Smooth muscle cell (in vitro differentiated cells): ENCODE results near the gene PRDX2. TPM values are rescaled to one million over a fixed set of nuclear protein-coding genes. Genes with fewer than 3 reads are reported as not detected.
A peak's percentile ranks its signal among the peaks of the same experiment; 100 is the strongest.

ENCODE experiments used
- DNase-seq: peaks from one replicate; lab custom pipeline; 2025; ENCODE audit not compliant: unreplicated experiment; lab: John Stamatoyannopoulos, UW
- H2AFZ ChIP-seq: fragments of 200-600 bp; sonication (generic); 2 replicates; pipeline ENCODE4 v1.6.0; 2016; ENCODE audit warnings: antibody characterized with exemption, low read depth, mild to moderate bottlenecking
- H3F3A ChIP-seq: fragments of 200-600 bp; sonication (generic); 2 replicates; pipeline ENCODE4 v1.6.0; 2017; ENCODE audit warnings: antibody characterized with exemption, low read depth
- H3K27ac ChIP-seq: fragments of 200-600 bp; sonication (generic); 2 replicates; pipeline ENCODE4 v1.5.1; 2016; ENCODE audit warnings: low read depth, mild to moderate bottlenecking
- H3K27me3 ChIP-seq: fragments of 200-600 bp; sonication (generic); 2 replicates; pipeline ENCODE4 v1.6.1; 2016; ENCODE audit warnings: low read depth, mild to moderate bottlenecking
- H3K36me3 ChIP-seq: fragments of 200-600 bp; sonication (generic); 2 replicates; pipeline ENCODE4 v1.5.1; 2016; ENCODE audit warnings: low read depth
- H3K4me1 ChIP-seq: fragments of 200-600 bp; sonication (generic); 2 replicates; pipeline ENCODE4 v1.5.1; 2016; ENCODE audit warnings: low read depth
- H3K4me2 ChIP-seq: fragments of 200-600 bp; sonication (generic); 2 replicates; pipeline ENCODE4 v1.6.0; 2016; ENCODE audit warnings: mild to moderate bottlenecking
- H3K4me3 ChIP-seq: fragments of 200-600 bp; sonication (generic); 2 replicates; pipeline ENCODE4 v1.5.1; 2016; ENCODE audit warnings: mild to moderate bottlenecking
- H3K79me2 ChIP-seq: fragments of 200-600 bp; sonication (generic); 2 replicates; pipeline ENCODE4 v1.6.0; 2016; ENCODE audit warnings: low read depth, mild to moderate bottlenecking
- H3K9ac ChIP-seq: fragments of 200-600 bp; sonication (generic); 2 replicates; pipeline ENCODE4 v1.6.0; 2016; ENCODE audit warnings: low read depth
- H3K9me3 ChIP-seq: fragments of 200-600 bp; sonication (generic); replicated peaks from 2 replicates; pipeline ENCODE4 v1.5.1; 2016; ENCODE audit warnings: low read depth
- H4K20me1 ChIP-seq: fragments of 200-600 bp; sonication (generic); 2 replicates; pipeline ENCODE4 v1.6.0; 2016; ENCODE audit warnings: low read depth
- WGBS: methylation state at CpG from one replicate; pipeline ENCODE4 v1.1.7; 2016; ENCODE audit warnings: low lambda C conversion rate; 5-methylcytosine and 5-hydroxymethylcytosine counted together
- polyA plus RNA-seq: library from polyadenylated mRNA; unstranded; fragments of >200 nt; fragmentation: Nextera tagmentation; extraction: Ambion mirVana; gene quantifications from 2 replicates; pipeline ENCODE4 v1.2.1, GENCODE V29; 2016
- total RNA-seq: library from RNA; depleted of rRNA; stranded (reverse); fragments of >200 nt; gene quantifications from 2 replicates; pipeline ENCODE4 v1.2.3, GENCODE V29; 2014
- TF ChIP-seq, protein P1 (sequence below): fragments of 200-600 bp; sonication (generic); IDR thresholded peaks from 2 replicates; pipeline ENCODE4 v1.5.1; 2017; ENCODE audit warnings: borderline replicate concordance, mild to moderate bottlenecking, antibody characterized with exemption; ENCODE audit not compliant: insufficient read depth, poor library complexity, severe bottlenecking

Gene PRDX2
- total and polyA plus RNA-seq, 2 experiments from 2014 or later, result 371 to 400 TPM

DNA sequence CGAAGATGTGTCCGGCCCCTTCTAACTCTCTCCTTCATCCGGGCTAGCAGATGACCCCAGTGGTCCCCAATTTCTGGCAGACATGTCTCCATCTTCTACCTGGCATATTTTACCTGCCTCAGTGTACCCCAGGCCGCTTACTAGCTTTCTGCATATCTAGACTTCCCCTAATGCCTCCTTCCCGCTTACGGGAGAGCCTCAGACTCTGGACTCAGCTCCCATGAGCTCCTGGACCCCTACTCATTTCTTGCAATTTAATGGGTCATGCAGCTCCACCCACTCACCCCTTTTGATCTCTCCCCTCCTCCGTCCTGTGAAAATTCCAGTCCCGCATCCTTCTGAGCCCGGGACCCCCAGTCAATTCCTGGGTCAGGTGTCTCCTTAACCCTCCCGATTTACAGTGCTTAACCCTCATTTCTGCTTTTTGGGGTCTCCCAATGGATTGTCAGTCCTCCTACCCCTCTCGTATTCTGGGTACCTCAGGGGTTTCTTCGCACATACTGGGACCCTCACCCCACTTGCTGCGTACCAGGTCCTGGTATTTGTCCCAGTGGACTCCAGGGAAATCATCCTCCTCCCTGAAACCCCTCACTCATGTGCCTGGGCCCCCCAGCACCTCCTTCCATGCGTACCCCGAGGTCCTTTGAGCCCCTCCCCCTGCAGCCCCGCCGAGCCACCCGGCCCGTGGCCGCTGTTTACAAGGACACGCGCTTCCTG is 10.8 kb downstream of the PRDX2 start:
- peak overlapping the region; percentile 96 for H3K27ac ChIP-seq
- H2AFZ ChIP-seq, result no peak overlapping the region
- H3K4me3 ChIP-seq, result peak overlapping the region; percentile 98
- peaks cover 40% of the 10 kb centered on the region for H3F3A ChIP-seq
- no peaks in the 10 kb centered on the region for H3K27me3 ChIP-seq
- 5% methylated on average over 20 of the region's 22 CpGs for WGBS
- TF ChIP-seq, protein P1, sequence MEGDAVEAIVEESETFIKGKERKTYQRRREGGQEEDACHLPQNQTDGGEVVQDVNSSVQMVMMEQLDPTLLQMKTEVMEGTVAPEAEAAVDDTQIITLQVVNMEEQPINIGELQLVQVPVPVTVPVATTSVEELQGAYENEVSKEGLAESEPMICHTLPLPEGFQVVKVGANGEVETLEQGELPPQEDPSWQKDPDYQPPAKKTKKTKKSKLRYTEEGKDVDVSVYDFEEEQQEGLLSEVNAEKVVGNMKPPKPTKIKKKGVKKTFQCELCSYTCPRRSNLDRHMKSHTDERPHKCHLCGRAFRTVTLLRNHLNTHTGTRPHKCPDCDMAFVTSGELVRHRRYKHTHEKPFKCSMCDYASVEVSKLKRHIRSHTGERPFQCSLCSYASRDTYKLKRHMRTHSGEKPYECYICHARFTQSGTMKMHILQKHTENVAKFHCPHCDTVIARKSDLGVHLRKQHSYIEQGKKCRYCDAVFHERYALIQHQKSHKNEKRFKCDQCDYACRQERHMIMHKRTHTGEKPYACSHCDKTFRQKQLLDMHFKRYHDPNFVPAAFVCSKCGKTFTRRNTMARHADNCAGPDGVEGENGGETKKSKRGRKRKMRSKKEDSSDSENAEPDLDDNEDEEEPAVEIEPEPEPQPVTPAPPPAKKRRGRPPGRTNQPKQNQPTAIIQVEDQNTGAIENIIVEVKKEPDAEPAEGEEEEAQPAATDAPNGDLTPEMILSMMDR, result no peak
- peak overlapping the region; percentile 86 for H3K9ac ChIP-seq
- H3K4me1 ChIP-seq, result peaks cover 25% of the 10 kb centered on the region
- no peaks in the 10 kb centered on the region for H3K9me3 ChIP-seq
- peaks cover 24% of the 10 kb centered on the region for H4K20me1 ChIP-seq
- H3K79me2 ChIP-seq, result peaks cover 20% of the 10 kb centered on the region
- no peaks in the 10 kb centered on the region for H3K36me3 ChIP-seq
- DNase-seq, result no peak
- H3K4me2 ChIP-seq, result peak overlapping the region; percentile 89

GRCh38 chr19:12789904-12790619 is 11.5 kb downstream of the PRDX2 start:
- H3K79me2 ChIP-seq, result peaks cover 20% of the 10 kb centered on the region
- TF ChIP-seq, protein P1, result no peak
- peak overlapping the region; percentile 98 for H3K4me3 ChIP-seq
- no peaks in the 10 kb centered on the region for H3K36me3 ChIP-seq
- no peaks in the 10 kb centered on the region for H3K27me3 ChIP-seq
- H3K4me1 ChIP-seq, result peaks cover 25% of the 10 kb centered on the region
- H3K9ac ChIP-seq, result peak overlapping the region; percentile 86
- no peak overlapping the region for H2AFZ ChIP-seq
- H4K20me1 ChIP-seq, result peaks cover 24% of the 10 kb centered on the region
- DNase-seq, result peak; percentile 92
- peak overlapping the region; percentile 96 for H3K27ac ChIP-seq
- no peaks in the 10 kb centered on the region for H3K9me3 ChIP-seq
- peaks cover 43% of the 10 kb centered on the region for H3F3A ChIP-seq
- 2% methylated on average over 41 of the region's 56 CpGs for WGBS
- H3K4me2 ChIP-seq, result peak overlapping the region; percentile 89

GRCh38 chr19:12789098-12789903 is 12.3 kb downstream of the PRDX2 start:
- H2AFZ ChIP-seq, result no peak overlapping the region

More at GRCh38 chr19:12789098-12789903, 12.3 kb downstream of the PRDX2 start:
- Histone ChIP-seq H3K9me3 (no peaks in the 10 kb centered on the region), H3F3A (peaks cover 49% of the 10 kb centered on the region), H3K27me3 (no peaks in the 10 kb centered on the region), H4K20me1 (peaks cover 24% of the 10 kb centered on the region), H3K4me3 (peak overlapping the region; percentile 98), H3K4me1 (peaks cover 25% of the 10 kb centered on the region), H3K9ac (peak overlapping the region; percentile 86), H3K36me3 (no peaks in the 10 kb centered on the region), H3K4me2 (peak overlapping the region; percentile 89), H3K79me2 (peaks cover 20% of the 10 kb centered on the region), H3K27ac (peak overlapping the region; percentile 96)
- no peak for DNase-seq
- WGBS, result 5% methylated on average over 25 of the region's 46 CpGs
- TF ChIP-seq, protein P1, result no peak
